GM19035 (cell line): ENCODE results near the gene RAMAC.
"Not testable (repeated sequence)": the region's sequence is repeated elsewhere in the genome, so short reads cannot be mapped to it uniquely, and the experiment has no call there.

ENCODE experiments used
- ATAC-seq: cut with Tn5 transposase; IDR thresholded peaks from one replicate; pipeline ENCODE4 v1.9.1; 2021; ENCODE audit not compliant: unreplicated experiment

The RAMAC gene

DNA sequence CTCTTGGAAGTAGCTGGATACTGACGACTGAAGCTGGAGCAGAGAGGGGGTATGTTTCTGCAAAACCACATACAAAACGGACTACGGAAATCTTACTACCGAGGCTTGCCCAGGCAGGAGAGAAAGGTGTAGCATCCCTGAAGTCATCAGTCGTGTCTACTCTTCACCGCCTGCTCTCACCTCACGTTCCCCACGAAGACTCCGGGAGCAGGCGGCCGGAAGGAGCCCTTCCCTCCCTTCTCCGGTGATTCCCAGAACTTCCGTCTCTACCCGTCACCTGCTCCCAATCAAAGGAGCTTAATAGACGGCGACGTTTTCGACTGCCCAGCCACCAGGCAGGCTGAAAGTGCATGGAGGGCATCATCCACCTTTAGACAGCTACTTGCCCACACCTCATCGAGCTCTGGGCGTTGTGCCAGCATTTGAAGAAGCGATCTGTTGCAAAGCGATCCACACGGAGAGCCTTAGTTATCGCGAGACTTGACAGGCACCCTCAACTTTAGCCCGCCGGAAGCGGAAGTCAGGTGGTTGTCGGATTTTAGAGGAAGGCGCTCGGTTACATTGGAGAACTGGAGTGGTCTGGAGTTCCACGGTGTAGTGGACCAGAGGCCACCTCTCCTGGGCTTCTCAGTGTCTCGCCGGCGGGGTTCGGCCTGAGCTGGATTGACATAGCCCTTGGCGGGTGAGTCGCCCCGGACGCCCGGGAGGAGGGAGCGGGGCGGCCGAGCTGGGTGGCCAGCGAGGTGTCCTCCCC lies at the start of gene RAMAC:
TSS of gene RAMAC (plus strand) at position 523 of the 754 bp plus-strand sequence. CDS start 2,809 bp downstream, outside the sequence.
- peak; percentile 96 for ATAC-seq

- no peak for ATAC-seq
These were observed 48.9 kb upstream of the RAMAC start for GRCh38 chr15:82936966-82937711.

DNA sequence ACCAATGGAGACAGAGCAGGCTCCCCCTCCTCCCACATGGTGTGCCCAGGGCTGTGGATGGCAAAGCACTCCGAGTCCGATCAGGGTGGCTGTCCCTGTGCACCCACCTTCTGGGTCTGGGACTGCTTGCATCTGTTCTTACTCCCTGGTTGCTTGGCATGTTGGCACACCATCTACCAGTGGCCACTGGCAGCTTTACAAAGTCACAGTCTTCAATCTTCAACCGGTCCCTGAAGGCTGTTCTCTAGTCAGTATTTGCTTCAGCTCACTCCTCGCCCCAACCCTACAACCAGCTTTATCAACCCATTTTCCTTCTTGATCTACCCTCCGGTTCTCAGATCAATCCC lies 48.3 kb upstream of the RAMAC start:
- no peak for ATAC-seq

- ATAC-seq: not testable (repeated sequence)
These were observed 46.3 kb upstream of the RAMAC start for GRCh38 chr15:82939678-82940077.

GRCh38 chr15:82942691-82943090 lies 43.3 kb upstream of the RAMAC start:
- no peak for ATAC-seq

GRCh38 chr15:82943176-82943575 lies 42.8 kb upstream of the RAMAC start:
- no peak for ATAC-seq

DNA sequence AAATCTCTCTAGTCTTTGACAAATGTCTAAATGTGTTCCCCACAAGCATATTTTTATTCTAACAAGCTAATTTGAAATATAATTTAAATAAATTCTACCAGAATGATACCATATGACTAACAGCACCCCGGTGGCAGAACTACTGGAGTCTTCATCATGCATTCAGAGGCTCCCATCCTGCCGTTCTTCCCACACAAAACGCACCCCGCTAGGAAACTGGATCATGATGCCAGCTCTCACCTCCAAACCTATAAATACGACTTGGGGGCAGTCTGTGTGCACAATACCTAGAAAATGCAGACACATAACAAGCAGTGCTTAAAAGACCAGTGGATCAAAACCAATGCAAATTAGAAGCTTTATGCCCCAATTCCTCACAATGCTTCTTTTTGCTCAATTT lies 42.0 kb upstream of the RAMAC start:
- ATAC-seq: no peak

DNA sequence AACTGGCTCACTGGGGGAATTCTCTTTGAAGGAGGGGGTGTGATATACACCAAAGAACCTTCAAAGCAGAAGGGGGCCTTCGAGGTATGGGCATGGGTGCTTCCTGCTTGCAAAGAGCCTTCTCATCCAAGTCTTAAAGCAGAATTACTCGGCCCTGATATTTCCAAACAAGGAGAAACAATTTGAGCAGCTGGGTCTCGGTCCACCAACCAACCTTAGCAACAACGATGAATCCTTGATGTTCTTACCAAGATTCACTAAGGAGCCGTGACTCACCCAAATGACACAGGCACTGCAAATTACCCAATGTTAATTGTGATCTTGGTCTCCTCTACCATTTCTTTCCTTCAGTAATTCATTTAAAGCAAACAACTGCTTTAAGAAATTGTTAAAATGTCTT lies 41.2 kb upstream of the RAMAC start:
- ATAC-seq: no peak

GRCh38 chr15:82945326-82945725 lies 40.7 kb upstream of the RAMAC start:
- no peak for ATAC-seq

- no peak for ATAC-seq
These were observed 39.8 kb upstream of the RAMAC start for GRCh38 chr15:82946155-82946701.

DNA sequence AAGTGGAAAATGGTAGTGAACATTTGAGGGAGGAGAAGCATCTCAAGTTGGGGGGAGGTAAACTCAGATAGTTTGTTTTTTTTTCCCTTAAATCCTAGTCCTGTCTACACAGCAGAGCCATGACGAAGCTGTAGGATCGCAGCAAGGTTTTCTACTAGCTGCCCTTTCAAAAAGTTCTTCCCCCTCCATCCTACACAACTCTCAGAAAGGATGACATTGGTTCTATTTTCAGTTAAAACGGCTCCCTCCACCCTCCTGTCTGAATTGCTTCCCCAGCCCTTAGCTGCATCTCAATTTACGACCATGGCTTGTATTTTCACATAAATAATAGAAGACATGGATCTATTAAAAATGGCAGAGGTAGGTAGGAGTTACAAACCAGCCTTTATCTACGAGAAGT lies 35.7 kb upstream of the RAMAC start:
- ATAC-seq: no peak

GRCh38 chr15:82950746-82951370 lies 35.2 kb upstream of the RAMAC start:
- peak; percentile 61 for ATAC-seq

- ATAC-seq: no peak
These were observed 34.4 kb upstream of the RAMAC start for GRCh38 chr15:82951472-82952157.

DNA sequence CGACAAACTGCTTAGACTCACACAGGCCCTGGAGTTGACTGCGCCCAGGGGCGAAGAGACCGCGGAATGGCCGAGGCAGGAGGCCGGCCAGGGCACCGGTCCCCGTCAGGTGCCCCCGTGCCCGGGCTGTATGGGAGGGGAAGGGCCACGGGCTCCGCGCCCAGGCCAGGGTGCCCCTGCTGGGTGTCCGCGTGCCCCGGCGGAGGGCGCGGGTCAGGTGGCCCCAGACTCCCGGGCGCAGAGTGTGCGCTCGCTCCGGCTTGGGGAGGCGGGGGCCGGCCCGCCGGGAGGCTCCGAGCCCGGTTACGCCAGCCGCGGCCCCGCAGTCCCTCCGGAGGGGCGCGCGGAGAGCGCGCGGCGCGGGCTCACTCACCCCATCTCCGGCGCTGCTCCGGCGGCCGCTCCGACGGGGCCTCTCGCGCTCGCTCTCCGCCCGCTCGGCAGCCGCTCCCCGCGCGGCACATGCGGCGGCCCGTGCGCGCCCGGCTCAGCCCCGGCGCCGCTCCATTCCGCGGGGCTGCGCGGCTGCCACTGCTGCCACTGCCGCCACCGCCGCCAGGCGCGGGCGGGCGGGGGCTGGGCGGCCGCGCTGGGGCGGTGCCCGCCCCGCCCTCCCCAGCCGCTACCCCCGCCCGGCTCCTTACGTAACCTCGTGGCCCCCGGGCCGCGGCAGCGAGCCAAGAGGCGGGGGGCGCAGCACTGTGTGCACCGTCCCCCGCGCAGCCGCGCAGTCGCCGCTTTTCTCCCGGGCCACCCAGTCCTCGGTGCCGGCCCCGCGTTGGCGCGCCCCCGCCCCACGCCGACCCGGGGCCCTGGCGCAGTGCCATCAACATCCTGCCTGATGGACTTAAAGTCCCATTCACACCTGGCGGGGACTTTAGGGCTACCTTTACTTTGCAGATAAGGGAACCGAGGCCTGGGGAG lies 33.6 kb upstream of the RAMAC start, which contains the start of gene HOMER2:
TSS of gene HOMER2 (minus strand) at position 563 of the 924 bp plus-strand sequence. CDS start at position 378, 185 bp downstream.
- ATAC-seq: no peak

DNA sequence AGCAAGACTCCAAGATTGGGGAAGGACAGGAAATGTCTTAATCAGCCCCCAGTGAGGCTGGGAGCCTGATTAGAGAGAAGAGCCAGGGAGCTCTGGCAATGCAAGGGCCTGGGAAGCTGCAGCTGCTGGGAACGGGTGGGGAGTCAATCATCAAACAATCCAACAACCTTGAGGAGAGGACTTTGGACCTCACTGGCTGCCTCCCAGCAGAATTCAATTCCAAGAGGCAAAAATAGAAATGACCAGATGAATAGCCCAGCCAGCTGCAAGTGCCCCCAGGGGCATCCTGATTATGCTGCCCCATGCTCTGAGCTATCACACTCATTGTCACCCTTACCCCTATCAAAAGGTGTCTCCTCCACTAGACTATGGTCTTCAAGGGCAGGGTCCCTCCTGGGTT lies 27.4 kb upstream of the RAMAC start:
- ATAC-seq: no peak

DNA sequence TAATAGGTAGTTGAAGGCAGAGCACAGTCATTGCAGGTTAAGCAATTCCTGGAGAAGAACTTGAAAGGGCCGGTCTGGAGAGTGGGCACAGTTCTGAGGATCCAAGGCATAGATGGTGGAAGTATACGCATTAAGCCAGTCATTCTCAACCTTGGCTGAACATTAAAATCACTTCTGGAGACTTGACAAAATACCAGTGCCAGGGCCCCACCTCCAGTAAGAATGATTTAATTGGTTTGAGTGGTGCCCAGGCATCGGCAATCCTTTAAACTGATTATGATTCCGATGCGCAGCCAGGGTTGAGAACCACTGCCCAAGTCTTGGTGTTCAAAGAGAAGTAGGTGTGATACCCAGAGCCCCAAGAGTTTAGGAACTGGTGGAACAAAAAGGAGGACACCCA lies 26.6 kb upstream of the RAMAC start:
- no peak for ATAC-seq

- ATAC-seq: no peak
These were observed 25.2 kb upstream of the RAMAC start for GRCh38 chr15:82960766-82961165.

- ATAC-seq: no peak
These were observed 22.3 kb upstream of the RAMAC start for GRCh38 chr15:82963471-82964341.

DNA sequence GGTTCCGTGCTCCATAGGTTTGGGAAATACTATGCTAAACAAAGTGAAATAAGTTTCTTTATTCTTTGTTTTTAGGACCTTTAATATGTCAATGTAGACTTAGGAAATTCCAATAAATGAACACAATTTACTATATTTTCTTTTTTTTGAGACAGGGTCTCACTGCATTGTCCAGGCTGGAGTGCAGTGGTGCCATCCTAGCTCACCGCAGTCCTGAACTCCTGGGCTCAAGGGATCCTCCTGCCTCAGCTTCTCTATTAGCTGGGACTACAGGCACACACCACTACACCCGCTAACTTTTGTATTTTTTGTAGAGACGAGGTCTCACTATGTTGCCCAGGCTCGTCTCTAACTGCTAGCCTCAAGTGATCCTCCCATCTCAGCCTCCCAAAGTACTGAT lies 21.1 kb upstream of the RAMAC start:
- ATAC-seq: no peak
